ENCODE measurements around the gene C1RL. TPM values are rescaled to one million over a fixed set of nuclear protein-coding genes. Genes with fewer than 3 reads are reported as not detected.

The C1RL gene
- total RNA-seq, 1 experiment from 2014 or later, result 22.4 TPM

GRCh38 chr12:7076493-7076892 lies 32.5 kb downstream of the C1RL start:
- no peak for DNase-seq (ENCODE audit: low read depth)
- in situ Hi-C loops (cut with HindIII; ENCODE audit: low pct_unique_long_range_greater_than_20kb, low sequenced_read_pairs), result no loop called here

DNA sequence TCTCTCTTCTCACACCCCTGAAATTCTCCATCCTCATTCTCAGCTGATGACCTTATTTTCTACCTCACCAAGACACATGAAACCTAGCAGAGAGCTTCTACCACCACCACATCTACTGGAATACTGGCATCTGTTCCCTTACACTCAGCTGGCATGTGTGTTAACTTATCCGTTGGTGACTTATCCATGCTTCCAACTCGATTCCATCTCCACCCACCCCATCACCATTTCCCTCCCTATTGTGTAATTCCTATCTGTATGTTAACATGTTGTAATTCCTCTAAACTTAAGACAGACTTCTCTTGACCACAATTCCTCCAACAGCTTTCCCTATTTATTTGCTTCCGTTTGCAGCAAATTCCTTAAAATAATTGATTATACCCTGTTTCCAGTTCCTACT lies 33.1 kb downstream of the C1RL start:
- in situ Hi-C loops (cut with HindIII; ENCODE audit: low pct_unique_long_range_greater_than_20kb, low sequenced_read_pairs), result no loop called here
- no peak for DNase-seq (ENCODE audit: low read depth)

- no peak for DNase-seq (ENCODE audit: low read depth)
- in situ Hi-C loops (cut with HindIII; ENCODE audit: low pct_unique_long_range_greater_than_20kb, low sequenced_read_pairs), result no loop called here
These were observed 33.5 kb downstream of the C1RL start for GRCh38 chr12:7075518-7075917.

DNA sequence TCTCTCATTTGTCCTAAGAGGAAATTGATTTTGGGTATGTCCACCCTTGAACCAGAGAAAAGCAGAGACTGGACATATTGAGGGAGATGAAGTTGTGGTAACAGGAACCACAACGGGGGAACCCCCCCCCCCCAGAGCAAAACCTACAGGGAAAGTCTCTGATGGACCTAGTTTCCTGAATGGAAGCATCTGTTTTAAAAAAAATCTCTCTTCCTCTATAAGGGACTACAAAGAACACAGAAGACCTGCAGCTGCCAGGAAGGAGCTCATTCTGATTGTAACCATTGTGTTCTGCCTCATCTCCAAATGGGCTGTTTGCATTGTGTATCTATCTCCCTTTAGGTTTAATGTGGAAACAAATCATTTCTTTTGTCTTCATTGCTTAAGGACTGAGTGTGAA lies 35.1 kb downstream of the C1RL start:
- in situ Hi-C loops (cut with HindIII; ENCODE audit: low pct_unique_long_range_greater_than_20kb, low sequenced_read_pairs), result no loop called here
- DNase-seq (ENCODE audit: low read depth), result no peak

GRCh38 chr12:7072554-7072953 lies 36.5 kb downstream of the C1RL start:
- in situ Hi-C loops (cut with HindIII; ENCODE audit: low pct_unique_long_range_greater_than_20kb, low sequenced_read_pairs), result no loop called here
- no peak for DNase-seq (ENCODE audit: low read depth)

GRCh38 chr12:7072035-7072434 lies 37.0 kb downstream of the C1RL start:
- no peak for DNase-seq (ENCODE audit: low read depth)
- in situ Hi-C loops (cut with HindIII; ENCODE audit: low pct_unique_long_range_greater_than_20kb, low sequenced_read_pairs), result no loop called here

- in situ Hi-C loops (cut with HindIII; ENCODE audit: low pct_unique_long_range_greater_than_20kb, low sequenced_read_pairs), result no loop called here
- no peak for DNase-seq (ENCODE audit: low read depth)
These were observed 39.6 kb downstream of the C1RL start for GRCh38 chr12:7069386-7069785.

DNA sequence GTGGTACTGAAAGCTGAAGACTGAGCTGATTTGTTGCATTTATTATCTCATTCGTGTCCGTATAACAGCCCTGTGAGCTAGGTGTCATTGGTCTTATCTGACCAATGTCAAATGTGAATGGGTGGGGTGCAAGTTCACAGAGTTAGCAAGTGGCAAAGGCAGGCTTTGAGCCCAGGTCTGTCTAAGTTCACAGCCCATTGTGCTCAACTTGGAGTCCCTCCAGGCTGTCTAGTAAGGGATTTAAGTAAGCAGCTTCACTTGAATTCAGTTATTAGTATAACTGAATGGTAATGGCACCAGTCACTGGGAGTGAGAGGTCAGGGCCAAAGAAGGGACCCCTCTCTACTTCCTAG lies 40.0 kb downstream of the C1RL start:
- in situ Hi-C loops (cut with HindIII; ENCODE audit: low pct_unique_long_range_greater_than_20kb, low sequenced_read_pairs), result no loop called here
- no peak for DNase-seq (ENCODE audit: low read depth)

DNA sequence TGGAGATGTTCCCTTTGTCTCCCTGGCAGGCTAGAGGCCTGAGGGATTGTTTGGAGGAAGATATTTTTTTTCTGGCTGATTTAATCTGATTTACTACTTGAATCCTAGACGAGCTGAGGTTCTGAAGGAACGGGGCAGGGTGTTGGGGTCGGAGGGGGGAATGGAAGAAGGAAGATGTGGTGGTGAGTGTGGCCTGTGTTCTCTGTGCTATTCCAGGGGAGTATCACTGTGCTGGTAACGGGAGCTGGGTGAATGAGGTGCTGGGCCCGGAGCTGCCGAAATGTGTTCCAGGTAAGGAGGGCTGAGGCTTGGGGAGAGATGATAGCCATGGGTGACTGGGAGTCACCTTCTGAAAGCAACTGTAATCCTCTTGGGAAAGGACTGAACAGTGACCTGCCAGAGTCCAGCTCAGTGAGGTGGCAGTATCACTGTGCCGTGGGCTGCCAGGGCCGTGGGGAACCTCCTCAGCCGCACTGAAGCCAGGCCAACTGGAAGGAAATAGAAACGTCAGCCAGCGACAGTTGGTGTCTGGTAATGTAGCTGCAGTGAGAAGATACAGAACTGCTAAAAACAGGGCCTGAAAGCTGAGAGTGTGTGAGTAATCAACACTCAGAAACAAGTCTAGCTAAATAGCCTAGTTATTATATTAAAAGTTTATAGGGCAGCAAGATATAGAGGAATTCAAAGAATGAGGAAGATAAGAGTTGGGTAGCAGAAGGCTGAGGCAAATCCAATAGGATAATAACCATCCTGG lies 40.6 kb downstream of the C1RL start:
- in situ Hi-C loops (cut with HindIII; ENCODE audit: low pct_unique_long_range_greater_than_20kb, low sequenced_read_pairs), result no loop called here
- DNase-seq (ENCODE audit: low read depth), result no peak

DNA sequence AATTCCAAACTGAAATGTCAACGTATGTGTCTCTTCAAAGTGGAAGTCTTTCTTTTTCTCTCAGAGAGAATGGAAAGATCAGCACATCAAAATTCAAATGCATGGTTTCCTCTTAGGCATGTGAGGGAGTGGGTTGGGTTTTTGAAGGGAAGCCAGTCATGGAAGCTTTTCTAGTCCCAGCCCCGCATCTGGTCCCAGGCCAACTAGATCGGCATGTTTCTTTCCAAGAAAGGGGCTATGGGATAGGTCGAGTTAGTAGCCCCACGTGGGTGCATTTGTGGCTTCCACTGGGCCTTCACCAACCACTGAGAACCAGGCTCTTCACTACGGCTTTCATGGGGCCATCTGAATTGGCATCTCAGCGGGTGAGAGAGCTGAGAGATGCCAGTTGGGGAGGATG lies 41.9 kb downstream of the C1RL start:
- in situ Hi-C loops (cut with HindIII; ENCODE audit: low pct_unique_long_range_greater_than_20kb, low sequenced_read_pairs), result no loop called here
- no peak for DNase-seq (ENCODE audit: low read depth)

DNA sequence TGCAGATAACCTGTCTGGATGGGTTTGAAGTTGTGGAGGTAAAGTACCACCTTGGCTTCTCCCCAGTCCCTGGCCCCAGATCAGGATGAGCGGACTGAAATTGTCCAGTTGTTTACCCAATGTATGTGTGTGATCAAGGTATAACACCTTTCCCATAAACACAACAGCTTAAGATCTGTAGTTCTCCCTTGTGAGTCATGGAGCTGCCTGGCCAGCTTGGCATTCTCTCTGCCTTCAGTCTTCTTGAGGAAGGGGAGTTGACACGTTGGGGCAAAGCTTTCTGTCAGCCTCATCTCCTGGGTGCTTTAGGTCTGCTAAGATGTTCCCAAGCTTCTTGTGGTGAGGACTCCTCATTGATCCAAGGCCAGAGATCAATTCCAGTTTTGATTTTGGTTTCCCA lies 42.4 kb downstream of the C1RL start:
- in situ Hi-C loops (cut with HindIII; ENCODE audit: low pct_unique_long_range_greater_than_20kb, low sequenced_read_pairs), result no loop called here
- DNase-seq (ENCODE audit: low read depth), result no peak

GRCh38 chr12:7065073-7065623 lies 43.9 kb downstream of the C1RL start:
- DNase-seq (ENCODE audit: low read depth), result no peak
- in situ Hi-C loops (cut with HindIII; ENCODE audit: low pct_unique_long_range_greater_than_20kb, low sequenced_read_pairs), result no loop called here

DNA sequence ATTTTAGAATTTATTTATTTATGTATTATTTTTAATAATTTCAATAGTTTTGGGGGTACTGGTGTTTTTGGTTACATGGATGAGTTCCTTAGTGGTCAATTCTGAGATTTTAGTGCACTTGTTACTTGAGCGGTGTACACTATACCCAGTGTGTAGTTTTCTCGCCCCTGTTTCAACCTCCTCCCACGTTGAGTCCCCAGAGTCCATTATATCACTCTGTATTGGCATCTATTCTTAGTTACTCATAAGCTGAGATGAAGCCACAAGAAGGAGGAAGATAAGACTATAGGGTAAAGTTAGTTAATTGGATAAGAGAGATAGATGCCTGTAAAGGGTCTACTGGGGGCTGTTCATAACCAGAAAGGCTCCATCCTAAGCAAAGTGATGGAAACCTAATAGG lies 44.5 kb downstream of the C1RL start:
- in situ Hi-C loops (cut with HindIII; ENCODE audit: low pct_unique_long_range_greater_than_20kb, low sequenced_read_pairs), result no loop called here
- DNase-seq (ENCODE audit: low read depth), result no peak

DNA sequence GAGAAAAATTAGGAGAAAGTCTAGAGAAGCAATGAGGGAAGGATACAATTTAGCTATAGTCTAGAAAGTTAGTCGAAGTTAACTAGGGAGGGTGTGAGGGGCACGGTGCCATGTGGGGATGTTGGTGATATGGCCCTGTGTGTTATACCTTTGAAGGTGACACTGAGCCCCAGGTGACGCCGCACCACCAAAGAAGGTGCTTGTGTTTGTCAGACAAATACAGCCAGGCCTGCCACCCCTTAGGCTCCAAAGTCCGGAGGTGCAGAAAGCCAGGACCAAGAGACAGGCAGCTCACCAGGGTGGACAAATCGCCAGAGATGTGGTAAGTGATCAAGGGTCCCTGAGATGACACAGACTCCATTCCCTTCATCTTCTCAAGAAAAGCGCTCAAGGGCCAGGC lies 47.4 kb downstream of the C1RL start:
- DNase-seq (ENCODE audit: low read depth), result no peak
- in situ Hi-C loops (cut with HindIII; ENCODE audit: low pct_unique_long_range_greater_than_20kb, low sequenced_read_pairs), result no loop called here

GRCh38 chr12:7061138-7061537 lies 47.9 kb downstream of the C1RL start:
- in situ Hi-C loops (cut with HindIII; ENCODE audit: low pct_unique_long_range_greater_than_20kb, low sequenced_read_pairs), result no loop called here

DNA sequence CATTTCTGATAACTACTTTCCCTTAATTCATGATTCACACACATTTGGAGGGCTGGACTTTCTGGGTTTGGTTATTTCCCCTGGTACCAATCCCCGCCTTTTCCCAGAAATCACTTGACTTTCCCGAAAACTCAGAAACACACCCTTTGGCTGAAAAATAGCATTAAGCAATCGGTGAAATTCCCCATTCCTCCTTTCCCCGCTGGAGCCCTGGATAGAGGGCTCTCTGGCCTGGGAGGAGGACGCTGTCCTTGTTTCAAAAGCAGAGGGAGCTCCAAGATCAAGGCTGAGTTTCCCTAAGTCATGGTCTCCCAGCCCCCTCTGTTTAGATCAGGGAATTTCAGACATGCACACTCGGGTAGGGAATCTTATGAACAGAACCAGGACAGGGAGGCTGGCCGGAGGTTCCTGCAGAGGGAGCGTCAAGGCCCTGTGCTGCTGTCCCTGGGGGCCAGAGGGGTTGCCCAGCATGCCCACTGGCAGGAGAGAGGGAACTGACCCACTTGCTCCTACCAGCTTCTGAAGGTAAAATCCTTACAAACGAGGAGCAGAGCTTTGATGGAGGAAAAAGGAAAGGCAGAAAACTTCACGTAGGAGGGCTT lies 48.6 kb downstream of the C1RL start, which contains the start of gene C1S:
Gene C1S (plus strand): TSS at position 366 of the 602 bp plus-strand sequence. CDS start 1,195 bp downstream, outside the sequence.
- DNase-seq (ENCODE audit: low read depth), result peak; percentile 72
- in situ Hi-C loops (cut with HindIII; ENCODE audit: low pct_unique_long_range_greater_than_20kb, low sequenced_read_pairs), result no loop called here

More at GRCh38 chr12:7061138-7061537, 47.9 kb downstream of the C1RL start:
- DNase-seq (ENCODE audit: low read depth), result no peak

DNA sequence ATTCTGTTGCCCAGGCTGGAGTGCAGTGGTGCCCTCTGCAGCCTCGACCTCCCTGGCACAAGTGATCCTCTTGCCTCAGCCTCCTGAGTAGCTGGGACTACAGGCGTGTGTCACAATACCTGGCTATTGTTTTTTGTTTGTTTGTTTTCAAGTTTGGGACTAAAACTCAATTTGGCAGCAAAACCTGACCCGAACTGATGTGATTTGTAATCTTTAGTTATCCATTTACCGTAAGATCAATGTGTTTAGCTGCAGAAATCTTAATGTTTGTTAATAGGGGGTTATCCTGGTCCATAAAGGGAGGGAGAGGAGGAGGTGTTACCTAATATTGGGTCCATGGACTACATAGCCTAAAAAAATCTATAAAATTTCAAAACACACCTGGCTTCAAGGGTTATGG lies 49.2 kb downstream of the C1RL start:
- in situ Hi-C loops (cut with HindIII; ENCODE audit: low pct_unique_long_range_greater_than_20kb, low sequenced_read_pairs), result no loop called here
- DNase-seq (ENCODE audit: low read depth), result no peak

- in situ Hi-C loops (cut with HindIII; ENCODE audit: low pct_unique_long_range_greater_than_20kb, low sequenced_read_pairs), result no loop called here
- DNase-seq (ENCODE audit: low read depth), result no peak
These were observed 50.1 kb downstream of the C1RL start for GRCh38 chr12:7058850-7059395.

DNA sequence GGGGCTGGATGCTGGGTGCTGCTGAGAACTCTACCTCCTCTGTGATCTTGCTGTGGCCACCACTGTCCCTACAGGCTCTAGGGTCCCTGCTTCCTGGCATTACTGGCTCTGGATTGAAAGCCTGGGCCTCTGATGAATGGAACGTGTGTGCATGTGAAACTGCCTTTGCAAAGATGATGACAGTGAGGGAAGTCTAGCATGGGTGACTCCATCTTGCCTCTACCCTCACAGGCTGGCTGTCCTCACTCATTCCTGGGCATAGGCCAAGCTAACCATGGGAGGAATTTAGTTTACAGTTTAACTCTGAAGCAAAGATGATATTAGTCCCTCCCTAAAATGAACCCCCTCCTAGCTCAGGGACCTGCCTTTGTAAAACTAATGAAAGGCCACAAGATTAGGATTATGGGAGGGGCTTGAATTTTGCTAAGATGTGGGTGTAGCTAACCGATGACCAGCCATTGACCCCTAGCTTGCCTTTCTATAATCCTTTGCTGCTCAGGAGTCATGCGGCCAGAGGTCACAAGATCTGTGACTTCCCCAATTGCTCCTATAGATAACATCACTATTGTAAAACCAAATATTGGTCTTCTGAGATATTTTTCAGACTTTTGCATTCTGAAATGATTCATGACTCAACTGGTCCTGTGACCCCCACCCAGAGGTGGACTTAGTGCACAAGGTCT lies 50.7 kb downstream of the C1RL start:
- no peak for DNase-seq (ENCODE audit: low read depth)
- in situ Hi-C loops (cut with HindIII; ENCODE audit: low pct_unique_long_range_greater_than_20kb, low sequenced_read_pairs), result no loop called here

All from Caki2 (cell line).